Lung (tissue), 13 donors: Measurements from ENCODE around the gene SNX4. TPM values are rescaled to one million over a fixed set of nuclear protein-coding genes. Genes with fewer than 3 reads are reported as not detected.

Source experiments
- ATAC-seq: fragments of 200-7000 bp; cut with Tn5 transposase; one replicate; pipeline ENCODE4 v1.9.1; 2020; ENCODE audit warnings: moderate number of reproducible peaks; ENCODE audit not compliant: insufficient read depth, low FRiP score
- DNase-seq, 3 donors: peaks; one replicate each; pipeline ENCODE4 v3.0.0-alpha.2; 2013 to 2017
- H3K27ac ChIP-seq, 2 donors: one replicate each; pipeline ENCODE4 v1.5.1; 2013; ENCODE audit warnings: mild to moderate bottlenecking in 2 of 2, moderate library complexity in 2 of 2, control low read depth in 1 of 2, inconsistent platforms in 1 of 2, low read depth in 1 of 2, low read length in 1 of 2
- H3K27me3 ChIP-seq, 3 donors: one replicate each; pipeline ENCODE4 v1.5.1; 2013; ENCODE audit warnings: low read length in 2 of 3; ENCODE audit not compliant: control insufficient read depth in 3 of 3, insufficient read depth in 3 of 3
- H3K36me3 ChIP-seq, 4 donors: one replicate each; pipeline ENCODE4 v1.5.1; 2013; ENCODE audit warnings: low read length in 4 of 4, mild to moderate bottlenecking in 1 of 4, moderate library complexity in 1 of 4; ENCODE audit not compliant: control insufficient read depth in 4 of 4, insufficient read depth in 4 of 4
- H3K4me1 ChIP-seq, 5 donors: one replicate each; pipeline ENCODE4 v1.5.1; 2013; ENCODE audit warnings: low read length in 5 of 5, mild to moderate bottlenecking in 2 of 5, moderate library complexity in 1 of 5; ENCODE audit not compliant: control insufficient read depth in 5 of 5, insufficient read depth in 5 of 5
- H3K4me3 ChIP-seq: one replicate; pipeline ENCODE4 v1.5.1; 2013; ENCODE audit warnings: mild to moderate bottlenecking, control low read depth, moderate library complexity
- H3K9ac ChIP-seq, 2 donors: one replicate each; pipeline ENCODE4 v1.5.1; 2013; ENCODE audit warnings: low read length in 2 of 2, control low read depth in 1 of 2; ENCODE audit not compliant: insufficient read depth in 1 of 2
- H3K9me3 ChIP-seq, 4 donors: one replicate each; pipeline ENCODE4 v1.5.1; 2013; ENCODE audit warnings: low read length in 3 of 4, mild to moderate bottlenecking in 1 of 4, moderate library complexity in 1 of 4; ENCODE audit not compliant: control insufficient read depth in 4 of 4, insufficient read depth in 3 of 4
- WGBS, 2 donors: extraction: QIAGEN DNeasy Blood & Tissue Kit; methylation state at CpG; one replicate each; pipeline ENCODE4 v1.1.7; 2013; 5-methylcytosine and 5-hydroxymethylcytosine counted together
- polyA plus RNA-seq, 2 donors: library from polyadenylated mRNA; stranded (reverse); fragments of 200-250 nt; gene quantifications; one replicate each; pipeline ENCODE4 v1.2.1, GENCODE V29; 2013
- small RNA-seq: library from RNA; depleted of rRNA; stranded (forward); fragments of <200 nt; gene quantifications from one replicate; pipeline ENCODE3, GENCODE V24; 2014; ENCODE audit warnings: low replicate concordance
- total RNA-seq, 2 donors: library from RNA; depleted of rRNA in 1 of 2; stranded (reverse); fragments of >200 nt in 1 of 2; gene quantifications; one replicate each; pipeline ENCODE4 v1.2.1, GENCODE V29; 2014 to 2021
- TF ChIP-seq, protein P1 (sequence below): IDR thresholded peaks from 2 replicates; pipeline ENCODE4 v1.5.1; 2012; ENCODE audit warnings: mild to moderate bottlenecking; ENCODE audit errors: control extremely low read depth, extremely low read depth
- donor health status: control.
- donor health status: control.
- donor health status: Bipolar disorder and iron deficiency.
- donor health status: healthy.
- donor health status: DM: yes; HTN: yes; CAD: no.

SNX4 gene
- total and polyA plus RNA-seq, 4 donors, result 19.7 to 67.4 (median 30.7) TPM

GRCh38 chr3:125402639-125403038, 117.4 kb downstream of the SNX4 start:
- ATAC-seq, result no peak
- Histone ChIP-seq H3K9me3 (no peaks in the 10 kb centered on the region), H3K27ac (no peak overlapping the region), H3K36me3 (no peaks in the 10 kb centered on the region), H3K27me3 (no peaks in the 10 kb centered on the region), H3K4me1 (no peaks in the 10 kb centered on the region), H3K9ac (no peak overlapping the region), H3K4me3 (no peak overlapping the region)
- DNase-seq, result no peak
- TF ChIP-seq, protein P1, sequence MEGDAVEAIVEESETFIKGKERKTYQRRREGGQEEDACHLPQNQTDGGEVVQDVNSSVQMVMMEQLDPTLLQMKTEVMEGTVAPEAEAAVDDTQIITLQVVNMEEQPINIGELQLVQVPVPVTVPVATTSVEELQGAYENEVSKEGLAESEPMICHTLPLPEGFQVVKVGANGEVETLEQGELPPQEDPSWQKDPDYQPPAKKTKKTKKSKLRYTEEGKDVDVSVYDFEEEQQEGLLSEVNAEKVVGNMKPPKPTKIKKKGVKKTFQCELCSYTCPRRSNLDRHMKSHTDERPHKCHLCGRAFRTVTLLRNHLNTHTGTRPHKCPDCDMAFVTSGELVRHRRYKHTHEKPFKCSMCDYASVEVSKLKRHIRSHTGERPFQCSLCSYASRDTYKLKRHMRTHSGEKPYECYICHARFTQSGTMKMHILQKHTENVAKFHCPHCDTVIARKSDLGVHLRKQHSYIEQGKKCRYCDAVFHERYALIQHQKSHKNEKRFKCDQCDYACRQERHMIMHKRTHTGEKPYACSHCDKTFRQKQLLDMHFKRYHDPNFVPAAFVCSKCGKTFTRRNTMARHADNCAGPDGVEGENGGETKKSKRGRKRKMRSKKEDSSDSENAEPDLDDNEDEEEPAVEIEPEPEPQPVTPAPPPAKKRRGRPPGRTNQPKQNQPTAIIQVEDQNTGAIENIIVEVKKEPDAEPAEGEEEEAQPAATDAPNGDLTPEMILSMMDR, result no peak
- 88 to 95% methylated on average over 2 of the region's 2 CpGs for WGBS, 2 donors

DNA sequence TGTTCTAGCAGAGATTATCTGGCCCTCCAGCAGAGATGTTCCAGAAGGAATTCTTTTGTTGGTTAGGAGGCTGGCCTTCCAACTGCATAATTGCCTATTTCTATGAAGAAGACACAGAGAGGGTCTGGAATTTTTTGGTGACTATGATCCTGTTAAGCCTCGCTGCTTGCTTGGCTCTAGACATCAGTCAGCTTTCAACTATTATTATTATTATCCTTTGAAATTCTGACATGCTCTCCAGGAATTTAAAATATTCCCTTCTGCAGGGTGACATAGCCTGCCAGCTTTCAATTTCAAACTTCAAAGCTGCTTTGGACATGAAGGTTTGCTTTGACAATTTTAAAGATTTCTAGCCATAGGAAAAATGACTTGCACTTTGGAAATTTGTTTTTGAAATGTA, 118.6 kb downstream of the SNX4 start:
- TF ChIP-seq, protein P1, result no peak
- no peak overlapping the region for H3K9ac ChIP-seq
- H3K27ac ChIP-seq, result no peak overlapping the region
- no peak for DNase-seq
- ATAC-seq, result no peak
- no peaks in the 10 kb centered on the region for H3K4me1 ChIP-seq
- 62 to 93% methylated on average over 1 of the region's 1 CpG for WGBS, 2 donors
- H3K9me3 ChIP-seq, result no peaks in the 10 kb centered on the region
- no peaks in the 10 kb centered on the region for H3K36me3 ChIP-seq
- H3K4me3 ChIP-seq, result no peak overlapping the region
- H3K27me3 ChIP-seq, result peaks cover 0 to 2% (median 0%) of the 10 kb centered on the region in 3 donors

GRCh38 chr3:125398952-125399351, 121.0 kb downstream of the SNX4 start:
- DNase-seq, result no peak
- no peak overlapping the region for H3K27ac ChIP-seq
- H3K36me3 ChIP-seq, result no peaks in the 10 kb centered on the region
- no peak overlapping the region for H3K4me3 ChIP-seq
- no peaks in the 10 kb centered on the region for H3K4me1 ChIP-seq
- TF ChIP-seq, protein P1, result no peak
- 26 to 58% methylated on average over 1 of the region's 1 CpG for WGBS, 2 donors
- H3K9me3 ChIP-seq, result no peaks in the 10 kb centered on the region
- ATAC-seq, result no peak
- no peak overlapping the region for H3K9ac ChIP-seq
- peaks cover 0 to 2% (median 0%) of the 10 kb centered on the region in 3 donors for H3K27me3 ChIP-seq

Small RNA genes within 50 kb of the gene (small RNA-seq; reads per million reads assigned to genes)
- not detected for gene RF00019

Other genes with a start within 250 kb of the SNX4 start
- gene ZNF148, start 144.9 kb downstream of the SNX4 start, total RNA-seq, result 10 to 100 TPM; 33.3 to 46.2 TPM
- gene ZNF148, start 144.9 kb downstream of the SNX4 start, polyA plus RNA-seq, result 1 to 10 TPM; 3.5 to 7.5 TPM
- 10 to 100 TPM; 18.1 to 18.9 TPM for gene OSBPL11, start 75.3 kb upstream of the SNX4 start, total RNA-seq
- gene OSBPL11, start 75.3 kb upstream of the SNX4 start, polyA plus RNA-seq, result 10 to 100 TPM in 1 of 2 donors, 1 to 10 TPM in 1; 9.5 to 14.4 TPM